ENCODE results near the gene ENAH.
"Not testable (repeated sequence)": the region's sequence is repeated elsewhere in the genome, so short reads cannot be mapped to it uniquely, and the experiment has no call there.

The ENAH gene

DNA sequence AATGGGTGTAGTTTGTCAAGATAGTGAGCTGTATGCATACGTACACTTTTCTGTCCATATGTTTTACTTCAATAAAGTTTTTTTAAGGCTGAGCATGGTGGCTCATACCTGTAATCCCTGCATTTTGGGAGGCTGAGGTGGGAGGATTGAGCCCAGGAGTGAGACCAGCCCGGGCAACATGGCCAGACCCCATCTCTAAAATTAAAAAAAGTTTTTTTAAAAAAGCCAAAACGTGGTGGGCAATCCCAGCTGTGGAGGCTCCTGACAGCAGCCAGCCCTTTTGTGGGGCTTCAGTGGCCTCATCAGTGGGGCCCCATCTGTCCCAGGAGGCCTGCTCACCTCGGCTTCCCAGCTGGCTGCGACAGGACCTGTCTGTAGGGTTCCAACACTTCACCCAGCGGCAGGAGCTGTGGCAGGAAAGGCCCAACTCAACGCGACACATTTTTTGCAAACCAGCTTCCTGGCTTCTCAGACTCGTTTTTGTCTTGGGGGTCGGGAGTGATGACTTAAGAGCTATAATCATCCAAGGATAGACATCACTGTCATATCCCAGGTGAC, 168.2 kb downstream of the ENAH start:
- no peak for DNase-seq

DNA sequence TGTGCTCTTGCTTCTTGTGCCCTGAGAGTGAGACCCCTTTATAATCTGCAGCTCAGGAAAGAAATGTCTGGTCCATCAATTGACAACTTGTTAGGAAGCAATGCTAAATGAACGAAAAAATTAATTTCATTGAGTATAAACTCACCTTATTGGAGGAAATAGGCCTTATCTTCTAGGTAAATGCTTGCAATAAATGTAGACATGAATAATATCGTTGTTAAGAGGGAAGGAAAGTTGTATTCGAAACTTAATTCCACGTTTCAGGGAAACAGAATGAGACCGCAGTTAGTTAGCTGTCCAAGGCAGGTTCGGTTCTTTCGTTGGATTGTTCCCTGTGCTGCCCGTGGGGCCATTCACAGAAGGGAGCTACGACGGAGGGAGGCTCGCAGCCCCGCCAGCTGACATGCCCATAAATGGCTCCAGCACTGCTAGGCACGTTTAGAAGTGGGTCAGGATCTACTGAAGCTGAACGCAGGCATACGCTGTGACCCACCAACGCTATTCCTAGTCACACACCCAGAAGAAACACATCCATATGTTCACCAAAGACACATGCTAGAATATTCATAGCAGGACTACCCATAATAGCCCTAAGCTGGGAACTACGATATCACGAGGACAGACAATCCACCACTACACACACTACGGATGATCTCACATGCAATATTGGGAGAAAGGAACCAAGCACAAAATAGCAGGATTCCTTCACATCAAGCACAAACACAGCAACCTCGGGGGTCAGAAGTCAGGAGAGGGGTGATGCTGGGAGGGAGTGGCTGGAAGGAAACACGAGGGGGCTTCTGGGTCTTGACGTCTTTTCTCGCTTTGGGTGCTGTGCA, 168.9 kb downstream of the ENAH start:
- no peak for DNase-seq

DNA sequence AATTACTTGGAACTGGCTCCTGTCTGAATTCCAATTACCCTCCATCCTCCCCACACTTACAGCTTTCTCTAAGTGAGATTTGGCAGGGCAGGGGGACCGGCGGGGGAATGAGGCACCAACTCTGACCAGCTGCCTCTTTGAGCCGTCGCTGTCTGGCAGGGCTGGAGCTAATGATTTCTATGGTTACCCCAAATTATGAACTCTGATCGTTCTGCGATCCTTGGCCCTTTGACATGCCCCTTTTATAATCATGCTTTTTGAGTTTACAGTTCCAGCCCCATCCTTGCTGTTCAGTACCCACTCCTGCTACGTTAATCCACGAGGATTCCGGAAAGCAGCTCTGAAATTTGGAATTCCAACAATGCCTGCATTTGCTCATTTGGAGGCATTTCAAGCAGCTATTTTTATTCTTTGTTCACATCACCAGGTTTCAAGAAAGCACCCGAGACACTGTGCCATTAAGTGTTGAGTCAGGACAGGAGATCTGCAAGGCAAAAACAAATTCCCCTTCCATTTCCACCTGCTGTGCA, 170.4 kb downstream of the ENAH start:
- no peak for DNase-seq

DNA sequence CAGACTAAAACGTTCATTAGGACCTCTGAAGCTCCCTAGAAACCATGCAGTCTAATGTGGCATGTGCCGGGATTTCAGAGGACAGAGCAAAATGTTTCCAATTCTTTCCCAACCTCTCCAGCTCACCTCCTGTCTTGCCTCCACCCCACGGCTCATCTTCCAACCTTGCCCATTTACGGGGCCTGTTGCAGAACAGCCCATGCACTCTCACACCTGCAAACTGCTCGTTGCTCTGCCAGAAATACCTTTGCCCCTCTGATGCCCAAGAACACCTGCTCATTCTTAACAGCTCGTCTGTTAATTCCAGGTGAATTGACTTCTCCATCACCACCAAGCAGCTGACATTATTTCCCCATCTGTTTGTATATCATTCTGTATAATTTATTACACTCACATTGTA, 171.2 kb downstream of the ENAH start:
- no peak for DNase-seq

DNA sequence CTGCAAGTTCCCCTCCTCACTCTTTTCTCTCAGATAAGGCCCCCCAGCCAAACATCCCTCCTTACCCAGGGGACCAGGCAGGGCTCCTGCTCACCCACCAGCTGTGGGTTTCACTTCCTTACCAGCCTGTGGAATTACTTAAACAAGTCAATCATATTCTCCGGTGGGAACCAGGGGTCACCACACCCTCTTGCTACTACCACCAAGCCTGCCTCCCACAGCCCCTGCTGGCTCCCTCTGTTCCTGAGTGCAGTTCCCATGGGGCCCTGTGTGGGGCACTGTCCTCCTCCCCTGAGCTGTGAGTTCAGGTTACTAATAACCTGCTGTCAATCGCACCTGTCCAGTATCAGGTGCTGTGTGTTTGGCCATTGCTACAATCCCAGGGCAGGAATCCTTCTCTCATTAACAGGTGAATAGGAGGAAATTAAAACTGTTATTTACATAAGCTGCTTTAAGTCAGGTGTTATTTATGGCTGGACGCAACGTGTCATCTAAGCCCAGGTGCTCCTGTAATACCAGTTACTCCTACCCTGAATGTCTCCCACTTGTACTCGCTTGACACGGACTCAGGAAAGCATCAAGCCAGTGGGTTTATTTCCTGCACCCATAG, 172.0 kb downstream of the ENAH start:
- DNase-seq = peak; percentile 76

DNA sequence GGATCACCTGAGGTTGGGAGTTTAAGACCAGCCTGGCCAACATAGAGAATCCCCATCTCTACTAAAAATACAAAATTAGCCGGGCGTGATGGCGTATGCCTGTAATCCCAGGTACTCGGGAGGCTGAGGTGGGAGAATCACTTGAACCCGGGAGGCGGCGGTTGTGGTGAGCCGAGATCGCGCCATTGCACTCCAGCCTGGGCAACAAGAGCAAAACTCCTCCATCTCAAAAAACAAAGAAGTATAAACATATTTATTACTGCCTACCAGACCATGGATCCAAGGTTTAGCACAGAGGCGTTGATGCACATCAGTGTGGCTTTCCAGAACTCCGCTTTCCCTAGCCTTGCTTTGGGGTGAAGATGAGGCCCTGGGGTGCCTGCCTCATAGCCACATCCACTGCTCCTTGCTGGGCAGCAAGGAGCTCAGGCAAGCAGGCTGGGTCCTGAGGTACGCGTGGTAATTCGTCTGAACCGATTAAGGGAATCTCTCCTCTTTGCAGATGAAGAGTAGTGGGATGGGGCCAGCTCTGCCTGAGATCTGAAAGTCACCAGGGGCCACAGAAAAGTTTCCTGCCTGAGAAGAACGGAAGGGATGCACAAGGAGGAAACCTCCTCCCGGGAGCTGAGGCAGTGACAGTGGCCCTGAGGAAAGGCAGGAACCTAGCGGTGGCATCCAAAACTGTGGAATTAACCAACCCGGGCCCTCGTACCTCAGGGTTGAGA, 172.8 kb downstream of the ENAH start:
- no peak for DNase-seq

DNA sequence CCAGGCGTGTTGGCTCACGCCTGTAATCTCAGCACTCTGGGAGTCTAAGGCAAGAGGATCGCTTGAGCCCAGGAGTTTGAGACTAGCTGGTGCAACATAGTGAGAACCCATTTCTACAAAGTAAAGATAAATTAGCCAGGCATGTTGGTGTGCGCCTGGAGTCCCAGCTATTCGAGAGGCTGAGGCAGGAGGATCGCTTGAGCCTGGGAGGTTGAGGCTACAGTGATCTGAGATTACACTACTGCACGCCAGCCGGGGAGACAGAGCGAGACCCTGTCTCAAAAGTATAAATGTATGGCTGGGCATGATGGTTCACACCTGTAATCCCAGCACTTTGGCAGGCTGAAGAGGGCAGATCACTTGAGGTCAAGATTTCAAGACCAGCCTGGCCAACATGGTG, 173.6 kb downstream of the ENAH start:
- DNase-seq = no peak

DNA sequence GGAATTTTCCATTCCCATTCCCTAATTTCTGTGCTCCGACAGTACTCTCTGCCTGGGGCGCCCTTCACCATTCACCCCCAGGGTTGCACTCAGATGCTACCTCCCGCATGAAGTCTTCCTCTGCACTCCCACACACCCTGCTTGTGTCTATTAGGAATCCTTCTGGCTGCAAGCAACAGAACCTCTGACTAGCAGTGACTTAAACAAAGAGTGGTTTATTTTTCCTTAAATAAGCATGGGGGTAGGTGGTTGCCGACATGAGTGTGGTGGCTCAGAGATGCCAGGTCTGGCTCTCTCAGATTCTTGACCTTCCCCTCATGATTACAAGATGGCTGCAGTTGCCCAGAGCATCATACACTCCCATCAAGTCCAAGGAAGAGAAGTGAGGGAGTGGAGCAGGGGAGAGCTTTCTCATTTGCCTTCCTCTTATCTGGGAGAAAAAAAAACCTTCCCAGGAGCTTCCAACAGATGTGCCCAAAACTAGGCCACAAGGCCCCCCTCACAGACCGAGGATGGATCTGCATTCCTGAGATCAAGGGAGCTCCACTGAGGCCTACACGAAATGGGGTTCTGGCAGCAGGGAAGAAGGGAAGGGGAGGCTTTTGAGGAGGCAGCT, 175.5 kb downstream of the ENAH start:
- DNase-seq = no peak

DNA sequence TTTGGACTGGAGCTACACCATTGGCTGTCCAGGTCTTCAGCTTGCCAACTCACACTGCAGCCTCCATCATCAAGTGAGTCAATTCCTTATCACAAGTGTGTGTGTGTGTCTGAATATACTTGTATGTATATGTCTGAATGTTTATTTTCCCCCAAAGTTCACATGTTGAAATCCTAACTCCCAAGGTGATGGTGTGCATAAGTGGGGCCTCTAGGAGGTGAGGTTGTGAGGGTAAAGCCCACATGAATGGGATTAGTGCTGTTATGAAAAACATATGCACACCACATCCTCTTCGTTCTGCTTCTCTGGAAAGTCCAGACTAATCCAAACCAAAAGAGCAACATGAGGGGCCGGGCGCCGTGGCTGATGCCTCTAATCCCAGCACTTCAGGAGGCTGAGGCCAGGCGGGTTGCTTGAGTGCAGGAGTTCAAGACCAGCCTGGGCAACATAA, 176.4 kb downstream of the ENAH start:
- DNase-seq = no peak

DNA sequence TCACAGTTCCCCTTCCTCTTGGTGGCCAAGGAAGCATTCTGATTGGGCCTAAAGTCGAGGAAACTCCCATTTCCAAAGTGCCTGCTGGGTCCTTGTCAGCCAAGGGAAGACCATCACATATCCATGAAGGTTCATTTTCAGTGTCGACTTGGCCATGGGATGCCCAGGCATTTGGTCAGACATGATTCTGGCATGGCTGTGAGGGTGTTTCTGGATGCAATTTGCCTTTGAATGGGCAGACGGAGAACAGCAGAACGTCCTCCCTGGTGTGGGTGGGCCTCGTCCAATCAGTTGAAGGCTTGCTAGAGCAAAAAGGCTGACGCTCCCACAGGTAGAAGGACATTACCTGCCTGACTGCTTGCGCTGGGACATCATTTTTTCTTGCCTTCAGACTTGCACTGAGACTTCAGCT, 176.8 kb downstream of the ENAH start:
- DNase-seq = no peak

DNA sequence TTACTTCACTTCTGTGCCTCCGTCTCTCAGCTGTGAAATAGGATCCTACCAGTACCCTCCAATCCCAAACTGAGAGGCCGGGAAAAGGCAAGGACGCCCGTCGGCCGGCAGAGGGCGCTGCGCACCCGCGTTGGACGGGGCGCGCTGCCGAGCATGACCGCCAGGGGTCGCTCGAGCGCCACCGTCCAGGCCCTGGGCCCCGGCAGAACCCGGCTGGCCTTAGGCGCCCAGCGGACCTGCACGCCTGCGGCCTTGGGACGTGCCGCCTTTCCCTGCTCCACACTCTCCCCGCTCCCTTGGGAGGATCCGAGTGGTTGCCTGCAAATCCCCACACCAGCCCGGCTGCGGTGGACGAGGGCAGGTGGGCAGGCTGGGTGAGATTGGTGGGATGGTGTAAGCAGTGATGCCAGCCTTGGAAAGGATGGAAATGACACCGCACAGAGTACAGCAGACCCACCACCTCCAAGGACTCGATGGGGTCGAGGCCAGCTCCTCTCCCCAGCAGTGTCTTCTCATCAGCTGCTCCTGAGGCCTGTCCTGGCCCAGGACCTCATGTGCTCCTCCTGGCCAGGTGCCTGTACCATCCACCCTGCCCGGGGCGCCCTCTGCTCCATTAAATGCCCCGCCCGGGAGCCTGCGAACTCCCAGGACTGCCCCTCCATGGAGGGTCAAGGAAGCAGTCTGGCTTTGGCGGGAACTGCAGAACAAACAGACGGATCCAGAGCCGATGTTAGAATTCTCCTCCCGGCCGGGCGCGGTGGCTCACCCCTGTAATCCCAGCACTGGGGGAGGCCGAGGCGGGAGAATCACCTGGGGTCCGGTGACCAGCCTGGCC, 177.7 kb downstream of the ENAH start:
- DNase-seq = peak; percentile 94

DNA sequence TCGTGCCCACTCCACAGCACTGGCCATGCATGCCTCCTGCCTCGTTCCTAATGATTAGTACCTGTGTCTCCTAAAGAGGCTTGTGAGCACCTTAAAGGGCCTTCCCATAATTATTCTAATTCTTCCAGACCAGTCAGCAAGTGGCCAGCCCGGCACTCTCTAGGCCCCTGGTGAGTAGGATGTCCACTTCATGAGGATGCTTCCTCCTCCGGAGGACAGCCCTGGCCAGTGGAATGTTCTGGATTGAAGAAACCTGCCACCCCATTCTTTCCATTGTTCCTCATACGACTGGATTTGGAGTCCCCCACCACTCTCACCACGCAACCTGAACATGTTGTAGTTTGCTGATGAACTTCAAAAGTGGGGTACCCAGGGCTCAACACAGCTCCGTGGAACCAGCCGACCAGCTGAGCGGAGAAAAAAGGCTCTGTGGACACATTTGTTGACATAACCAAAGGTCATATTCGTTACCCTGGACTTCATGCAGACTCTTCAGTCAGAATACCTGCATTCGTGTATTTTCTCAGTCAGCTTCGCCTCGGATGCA, 178.4 kb downstream of the ENAH start:
- DNase-seq = no peak

DNA sequence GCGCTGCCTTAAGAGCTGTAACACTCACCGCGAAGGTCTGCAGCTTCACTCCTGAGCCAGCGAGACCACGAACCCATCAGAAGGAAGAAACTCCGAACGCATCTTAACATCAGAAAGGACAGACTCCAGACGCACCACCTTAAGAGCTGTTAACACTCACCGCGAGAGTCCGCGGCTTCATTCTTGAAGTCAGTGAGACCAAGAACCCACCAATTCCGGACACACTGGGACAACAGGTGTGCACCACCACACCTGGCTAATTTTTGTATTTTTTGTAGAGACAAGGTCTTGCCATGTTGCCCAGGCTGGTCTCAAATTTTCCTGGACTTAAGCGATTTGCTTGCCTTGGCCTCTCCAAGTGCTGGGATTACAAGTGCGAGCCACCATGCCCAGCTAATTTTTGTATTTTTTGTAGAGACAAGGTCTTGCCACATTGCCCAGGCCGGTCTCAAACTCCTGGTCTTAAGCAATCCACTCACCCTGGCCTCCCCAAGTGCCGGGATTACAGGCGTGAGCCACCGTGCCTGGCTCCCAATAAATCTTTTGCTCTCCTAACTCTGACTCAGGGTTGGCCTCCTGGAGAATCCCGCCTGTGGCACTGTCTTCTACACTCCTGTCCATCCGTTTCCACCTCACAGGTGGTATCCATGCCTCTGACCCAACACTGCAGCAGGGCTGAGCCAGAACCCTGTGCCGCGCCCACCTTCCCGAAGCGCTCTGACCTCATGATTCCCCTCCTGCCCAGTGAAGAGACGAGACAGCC, 179.1 kb downstream of the ENAH start:
- not testable (repeated sequence) for DNase-seq

DNA sequence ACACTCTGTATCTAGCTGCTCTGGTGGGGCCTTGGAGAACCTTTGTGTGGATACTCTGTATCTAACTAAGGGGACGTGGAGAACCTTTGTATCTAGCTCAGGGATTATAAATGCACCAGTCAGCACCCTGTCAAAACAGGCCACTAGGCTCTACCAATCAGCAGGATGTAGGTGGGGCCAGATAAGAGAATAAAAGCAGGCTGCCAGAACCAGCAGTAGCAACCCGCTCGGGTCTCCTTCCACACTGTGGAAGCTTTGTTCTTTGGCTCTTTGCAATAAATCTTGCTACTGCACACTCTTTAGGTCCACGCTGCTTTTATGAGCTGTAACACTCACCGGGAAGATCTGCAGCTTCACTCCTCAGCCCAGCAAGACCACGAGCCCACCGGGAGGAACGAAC, 179.7 kb downstream of the ENAH start:
- not testable (repeated sequence) for DNase-seq

DNA sequence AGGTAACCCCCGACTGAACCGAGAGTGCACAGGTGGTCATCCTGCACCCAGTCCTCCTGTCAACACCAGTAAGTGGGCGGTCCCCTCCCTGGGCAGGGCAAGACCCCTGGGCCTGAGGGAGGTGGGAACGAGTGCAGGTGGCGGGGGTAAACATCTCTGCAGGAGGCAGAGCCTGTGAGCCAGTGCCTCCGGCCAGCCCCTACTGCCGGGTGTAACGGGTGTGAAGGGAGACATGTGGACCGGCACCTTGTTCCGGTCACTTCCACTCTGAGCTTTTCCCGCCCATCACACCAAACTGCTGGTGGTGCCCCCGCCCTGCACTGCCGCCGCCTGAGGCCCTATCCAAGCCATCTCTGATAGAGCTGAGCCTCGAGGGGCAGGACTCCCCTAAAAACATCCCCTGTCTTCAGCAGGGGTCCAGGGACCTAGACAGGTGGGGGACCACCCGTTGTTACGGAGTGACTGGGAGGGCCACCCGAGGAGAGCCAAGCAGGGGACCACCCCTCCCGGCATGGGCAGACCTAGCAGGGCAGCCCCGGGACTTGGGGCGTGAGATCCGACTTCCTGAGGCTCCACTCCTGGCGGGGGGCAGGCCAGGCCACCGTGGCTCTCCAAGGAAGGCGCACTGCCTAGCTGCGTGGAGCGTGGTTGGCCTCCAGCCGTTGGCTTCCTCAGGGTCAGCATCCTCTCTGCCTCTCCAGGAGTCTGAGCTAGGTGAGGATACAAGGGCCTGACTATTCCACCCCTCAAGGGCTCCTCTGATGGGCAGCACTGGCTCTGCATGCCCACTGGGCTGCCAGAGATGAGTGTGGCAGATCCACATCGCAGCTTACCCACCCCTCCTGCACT, 181.2 kb downstream of the ENAH start:
- no peak for DNase-seq

DNA sequence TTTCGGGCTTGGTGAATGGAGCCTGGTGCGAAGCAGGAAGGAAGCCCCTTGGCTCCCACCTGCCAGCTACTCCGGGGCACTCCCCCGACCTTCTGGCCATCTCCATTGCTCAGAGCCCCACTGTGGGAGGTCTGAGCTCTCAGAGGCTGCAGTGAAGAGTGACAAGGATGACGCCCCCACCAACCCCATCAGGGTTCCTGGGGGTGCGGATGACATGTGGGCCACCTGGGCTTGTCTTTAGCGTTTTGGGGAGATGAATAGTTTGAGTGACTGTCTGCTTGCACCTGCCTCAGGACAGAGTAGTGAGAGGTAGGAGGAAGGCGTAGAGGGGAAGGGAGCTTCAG, 181.8 kb downstream of the ENAH start:
- no peak for DNase-seq

DNA sequence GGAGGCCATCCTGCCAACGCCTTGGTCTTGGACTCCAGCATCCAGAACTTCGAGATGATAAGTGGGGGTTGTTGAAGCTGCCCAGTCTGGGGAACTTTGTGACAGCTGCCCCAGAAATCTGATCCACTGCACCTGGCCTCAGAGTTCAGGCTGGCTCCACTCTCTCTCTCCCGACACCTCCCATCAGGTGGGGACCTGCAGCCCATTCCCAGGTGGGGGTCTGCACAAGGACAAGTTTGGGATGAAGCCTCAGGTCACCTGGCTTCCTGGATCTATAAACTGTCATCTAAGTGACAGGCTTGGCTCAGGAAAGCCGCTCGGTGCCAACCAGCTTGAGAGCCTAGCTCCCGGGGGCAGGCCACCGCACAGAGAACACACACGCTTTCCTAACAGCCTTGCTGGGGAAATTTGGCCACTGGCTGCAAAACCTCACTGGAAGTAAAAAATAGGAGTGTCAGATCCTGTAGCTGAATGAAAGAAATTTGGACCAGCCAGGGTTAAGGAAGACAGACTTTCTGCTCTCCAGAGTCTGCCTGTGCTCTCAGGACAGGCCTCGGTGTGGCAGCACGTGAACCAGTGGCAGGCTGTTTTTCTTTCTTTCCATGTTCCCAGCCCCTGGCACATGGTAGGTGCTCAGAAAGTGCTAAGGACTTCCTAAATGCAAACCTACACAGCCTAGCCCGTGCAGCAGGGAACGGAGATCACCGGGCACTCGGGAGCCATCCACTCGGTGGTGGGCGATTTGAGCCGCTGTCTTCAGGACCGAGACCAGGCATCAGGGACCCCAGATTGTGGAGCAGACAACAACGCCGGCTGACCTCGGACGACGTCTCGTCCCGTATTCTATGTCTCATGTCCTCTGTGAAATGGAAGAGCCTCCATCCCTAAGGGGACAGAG, 182.5 kb downstream of the ENAH start:
- DNase-seq = no peak

DNA sequence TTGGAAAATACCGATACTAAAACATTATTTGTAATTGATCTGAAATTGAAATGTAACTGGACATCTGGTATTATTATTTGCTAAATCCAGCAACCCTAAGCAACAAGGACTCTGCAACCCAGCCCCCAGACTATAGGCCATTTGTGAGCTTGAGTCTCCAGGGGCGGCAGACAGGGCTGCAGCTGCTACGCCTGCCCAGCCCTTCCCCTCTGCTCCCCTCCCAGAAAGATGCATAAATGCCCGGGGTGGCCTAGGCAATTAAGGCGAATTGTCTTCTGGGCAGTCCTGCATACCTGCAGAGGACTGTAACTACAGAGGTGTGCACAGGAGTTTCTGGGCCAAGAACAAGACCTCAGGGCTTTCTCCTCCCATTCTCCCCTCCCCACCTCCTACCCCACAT, 183.9 kb downstream of the ENAH start:
- no peak for DNase-seq

Measured in activated CD8-positive, alpha-beta memory T cell treated with anti-CD3 and anti-CD28 coated beads, Interleukin-2, amount 50 U/mL, for 48 hours (primary cell).